Fibroblast of lung (primary cell): ENCODE data around the gene RB1.

Experiments used
- EZH2 ChIP-seq: IDR thresholded peaks from 2 replicates; pipeline ENCODE4 v1.5.1; 2012; ENCODE audit warnings: low read length, control low read depth, mild to moderate bottlenecking; ENCODE audit errors: missing control alignments
- TF ChIP-seq, protein P1 (sequence below), 2 donors: IDR thresholded peaks in 1 of 2; conservative IDR thresholded peaks in 1 of 2; 1 replicate in 1 of 2; 2 replicates in 1 of 2; pipeline ENCODE4 v1.5.1; 2011 to 2012; ENCODE audit warnings: low read length in 2 of 2, control low read depth in 1 of 2, inconsistent platforms in 1 of 2, low read depth in 1 of 2, mild to moderate bottlenecking in 1 of 2

DNA sequence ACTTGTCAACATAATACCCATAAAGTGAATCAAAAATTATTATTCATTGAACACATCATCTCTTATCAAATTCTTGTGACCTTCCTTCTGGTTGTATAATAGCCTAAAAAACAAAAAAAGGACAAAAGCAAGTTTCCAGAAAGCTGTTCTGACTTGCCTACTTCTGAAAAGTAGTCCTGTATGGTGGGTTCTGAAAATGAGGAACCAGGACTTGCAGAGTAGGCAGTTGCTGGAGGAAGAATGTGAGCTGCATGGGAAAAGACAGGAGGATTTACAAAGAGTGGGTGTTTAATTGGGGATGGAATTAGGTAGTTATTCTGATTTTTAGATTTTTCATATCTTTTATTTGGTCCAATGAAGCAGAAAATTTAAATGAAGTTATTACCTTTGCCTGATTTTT is 172.7 kb downstream of the RB1 start:
- TF ChIP-seq, protein P1, sequence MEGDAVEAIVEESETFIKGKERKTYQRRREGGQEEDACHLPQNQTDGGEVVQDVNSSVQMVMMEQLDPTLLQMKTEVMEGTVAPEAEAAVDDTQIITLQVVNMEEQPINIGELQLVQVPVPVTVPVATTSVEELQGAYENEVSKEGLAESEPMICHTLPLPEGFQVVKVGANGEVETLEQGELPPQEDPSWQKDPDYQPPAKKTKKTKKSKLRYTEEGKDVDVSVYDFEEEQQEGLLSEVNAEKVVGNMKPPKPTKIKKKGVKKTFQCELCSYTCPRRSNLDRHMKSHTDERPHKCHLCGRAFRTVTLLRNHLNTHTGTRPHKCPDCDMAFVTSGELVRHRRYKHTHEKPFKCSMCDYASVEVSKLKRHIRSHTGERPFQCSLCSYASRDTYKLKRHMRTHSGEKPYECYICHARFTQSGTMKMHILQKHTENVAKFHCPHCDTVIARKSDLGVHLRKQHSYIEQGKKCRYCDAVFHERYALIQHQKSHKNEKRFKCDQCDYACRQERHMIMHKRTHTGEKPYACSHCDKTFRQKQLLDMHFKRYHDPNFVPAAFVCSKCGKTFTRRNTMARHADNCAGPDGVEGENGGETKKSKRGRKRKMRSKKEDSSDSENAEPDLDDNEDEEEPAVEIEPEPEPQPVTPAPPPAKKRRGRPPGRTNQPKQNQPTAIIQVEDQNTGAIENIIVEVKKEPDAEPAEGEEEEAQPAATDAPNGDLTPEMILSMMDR (conservative IDR thresholded peaks at IDR 0.05 in 1 of 2, IDR thresholded peaks at IDR 0.05 in 1 of 2; ENCODE audit: low read depth in 1 of 2, low read length in 2 of 2), result no peak
- TF ChIP-seq EZH2, result no peak
